SK-N-SH treated with all-trans-retinoic acid at 6 μM for 48 hours (cell line): ENCODE results near the gene CDIP1.
A peak's percentile ranks its signal among the peaks of the same experiment; 100 is the strongest.

Experiments
- ATAC-seq: fragments of 200-7000 bp; cut with Tn5 transposase; 3 replicates; pipeline ENCODE4 v1.9.1; 2020; ENCODE audit warnings: mild to moderate bottlenecking, moderate library complexity
- ARNTL ChIP-seq: fragments of 450-650 bp; formaldehyde crosslinking; IDR thresholded peaks from 2 replicates; pipeline ENCODE4 v1.5.0; 2020; ENCODE audit warnings: low read depth, mild to moderate bottlenecking, moderate library complexity, borderline replicate concordance
- BACH2 ChIP-seq: fragments of 250-450 bp; sonication (Bioruptor Pico); IDR thresholded peaks from 2 replicates; pipeline ENCODE4 v1.9.0; 2021; ENCODE audit warnings: mild to moderate bottlenecking, borderline replicate concordance
- CSDC2 ChIP-seq: fragments of 250-450 bp; sonication (Bioruptor Pico); IDR thresholded peaks from 2 replicates; pipeline ENCODE4 v1.5.0; 2020; ENCODE audit warnings: mild to moderate bottlenecking, moderate library complexity
- GLIS3 ChIP-seq: fragments of 250-450 bp; sonication (Bioruptor Pico); IDR thresholded peaks from 2 replicates; pipeline ENCODE4 v1.5.0; 2020; ENCODE audit warnings: mild to moderate bottlenecking, moderate library complexity
- ISL1 ChIP-seq: fragments of 250-450 bp; sonication (Bioruptor Pico); IDR thresholded peaks from 2 replicates; pipeline ENCODE4 v2.1.2; 2022; ENCODE audit warnings: mild to moderate bottlenecking, moderate library complexity
- OSR1 ChIP-seq: fragments of 250-450 bp; sonication (Bioruptor Pico); IDR thresholded peaks from 2 replicates; pipeline ENCODE4 v1.8.0; 2022; ENCODE audit warnings: moderate library complexity, mild to moderate bottlenecking, inconsistent platforms
- PPARA ChIP-seq: fragments of 250-450 bp; sonication (Bioruptor Pico); IDR thresholded peaks from 2 replicates; pipeline ENCODE4 v1.5.0; 2020; ENCODE audit warnings: mild to moderate bottlenecking, borderline replicate concordance
- RARB ChIP-seq: fragments of 250-450 bp; sonication (Bioruptor Pico); IDR thresholded peaks from 2 replicates; pipeline ENCODE4 v1.8.0; 2021; ENCODE audit warnings: mild to moderate bottlenecking, moderate library complexity
- SNAI2 ChIP-seq: fragments of 250-450 bp; sonication (Bioruptor Pico); IDR thresholded peaks from 2 replicates; pipeline ENCODE4 v1.5.0; 2020; ENCODE audit warnings: mild to moderate bottlenecking, moderate library complexity
- TOX ChIP-seq: fragments of 250-450 bp; sonication (Bioruptor Pico); IDR thresholded peaks from 2 replicates; pipeline ENCODE4 v1.8.0; 2021; ENCODE audit warnings: mild to moderate bottlenecking, moderate library complexity, borderline replicate concordance
- ZC3H10 ChIP-seq: fragments of 250-450 bp; sonication (Bioruptor Pico); IDR thresholded peaks from 2 replicates; pipeline ENCODE4 v1.5.1; 2021; ENCODE audit warnings: mild to moderate bottlenecking, moderate library complexity
- ZFP3 ChIP-seq: fragments of 250-450 bp; sonication (Bioruptor Pico); IDR thresholded peaks from 2 replicates; pipeline ENCODE4 v1.5.0; 2020; ENCODE audit warnings: mild to moderate bottlenecking, moderate library complexity
- ZFP30 ChIP-seq: fragments of 450-650 bp; formaldehyde crosslinking; IDR thresholded peaks from 2 replicates; pipeline ENCODE4 v1.5.0; 2022; ENCODE audit warnings: mild to moderate bottlenecking, moderate library complexity
- ZNF565 ChIP-seq: fragments of 450-650 bp; formaldehyde crosslinking; conservative IDR thresholded peaks from 2 replicates; pipeline ENCODE4 v1.5.0; 2020; ENCODE audit warnings: low read depth, mild to moderate bottlenecking, moderate library complexity
- ZNF8 ChIP-seq: fragments of 450-650 bp; formaldehyde crosslinking; IDR thresholded peaks from 2 replicates; pipeline ENCODE4 v1.5.0; 2020; ENCODE audit warnings: mild to moderate bottlenecking, moderate library complexity
- TF ChIP-seq, protein P1 (sequence below): fragments of 250-450 bp; sonication (Bioruptor Pico); IDR thresholded peaks from 2 replicates; pipeline ENCODE4 v1.5.1; 2021; ENCODE audit warnings: mild to moderate bottlenecking, moderate library complexity
- TF ChIP-seq, protein P2 (sequence below): fragments of 250-450 bp; sonication (Bioruptor Pico); IDR thresholded peaks from 2 replicates; pipeline ENCODE4 v1.8.0; 2020; ENCODE audit warnings: mild to moderate bottlenecking, moderate library complexity, borderline replicate concordance
- TF ChIP-seq, protein P3 (sequence below): fragments of 250-450 bp; sonication (Bioruptor Pico); IDR thresholded peaks from 2 replicates; pipeline ENCODE4 v1.8.0; 2021; ENCODE audit warnings: low read depth, mild to moderate bottlenecking, moderate library complexity, borderline replicate concordance
- TF ChIP-seq, protein P4 (sequence below): fragments of 250-450 bp; sonication (Bioruptor Pico); IDR thresholded peaks from 2 replicates; pipeline ENCODE4 v1.5.0; 2020; ENCODE audit warnings: mild to moderate bottlenecking, moderate library complexity
- TF ChIP-seq, protein P5 (sequence below): fragments of 250-450 bp; sonication (Bioruptor Pico); IDR thresholded peaks from 2 replicates; pipeline ENCODE4 v1.5.1; 2020; ENCODE audit warnings: low read depth, mild to moderate bottlenecking, moderate library complexity

CDIP1 gene

DNA sequence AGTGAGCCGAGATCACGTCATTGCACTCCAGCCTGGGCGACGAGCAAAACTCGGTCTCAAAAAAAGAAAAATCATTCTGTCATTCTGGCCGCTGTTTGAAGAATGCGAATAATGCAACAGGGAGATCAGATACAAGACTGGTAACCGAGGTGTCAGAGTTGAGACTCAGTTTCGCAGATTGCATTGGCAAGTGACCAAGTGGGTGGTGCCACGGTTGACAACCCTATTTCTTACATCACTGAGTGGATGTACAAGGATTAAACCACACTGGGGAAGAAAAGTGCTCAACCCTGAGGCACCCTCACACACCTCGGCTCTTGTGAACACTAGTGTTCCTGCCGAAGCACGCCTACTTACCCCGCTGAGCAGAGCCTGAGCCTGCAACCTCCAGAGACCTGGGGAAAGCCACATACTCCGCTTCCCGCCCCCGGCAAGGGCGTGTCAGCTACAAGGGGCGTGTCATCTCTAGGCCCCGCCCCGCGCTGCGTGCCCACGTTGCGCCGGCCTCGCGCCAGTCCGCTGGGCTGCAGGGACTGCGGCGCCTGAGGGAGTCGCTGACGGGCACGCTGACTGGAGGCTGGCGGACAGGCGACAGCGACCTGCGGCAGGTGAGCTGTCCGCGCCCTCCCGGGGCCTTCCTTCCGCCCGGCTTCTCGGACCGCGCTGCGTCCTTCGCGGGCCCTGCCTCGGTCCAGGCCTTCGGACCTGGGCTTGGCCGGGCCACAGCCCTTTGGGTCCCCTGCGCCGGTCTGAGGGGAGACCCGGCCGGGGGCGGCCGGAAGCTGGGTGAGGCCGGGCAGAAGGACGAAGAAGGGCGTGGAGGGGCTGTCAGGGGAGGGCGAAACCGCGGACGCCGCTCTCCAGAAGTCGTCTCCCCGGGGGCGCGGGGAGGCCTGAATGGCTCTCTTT, 62.4 kb downstream of the CDIP1 start, which contains the start of gene HMOX2:
Gene HMOX2 (plus strand): TSS at position 519 of the 909 bp plus-strand sequence. CDS start 29,127 bp downstream, outside the sequence.
- ATAC-seq, result peak; percentile 90
- no peak for TF ChIP-seq RARB (CRISPR knock-in tag)
- TF ChIP-seq GLIS3 (CRISPR knock-in tag), result no peak
- TF ChIP-seq, protein P1, sequence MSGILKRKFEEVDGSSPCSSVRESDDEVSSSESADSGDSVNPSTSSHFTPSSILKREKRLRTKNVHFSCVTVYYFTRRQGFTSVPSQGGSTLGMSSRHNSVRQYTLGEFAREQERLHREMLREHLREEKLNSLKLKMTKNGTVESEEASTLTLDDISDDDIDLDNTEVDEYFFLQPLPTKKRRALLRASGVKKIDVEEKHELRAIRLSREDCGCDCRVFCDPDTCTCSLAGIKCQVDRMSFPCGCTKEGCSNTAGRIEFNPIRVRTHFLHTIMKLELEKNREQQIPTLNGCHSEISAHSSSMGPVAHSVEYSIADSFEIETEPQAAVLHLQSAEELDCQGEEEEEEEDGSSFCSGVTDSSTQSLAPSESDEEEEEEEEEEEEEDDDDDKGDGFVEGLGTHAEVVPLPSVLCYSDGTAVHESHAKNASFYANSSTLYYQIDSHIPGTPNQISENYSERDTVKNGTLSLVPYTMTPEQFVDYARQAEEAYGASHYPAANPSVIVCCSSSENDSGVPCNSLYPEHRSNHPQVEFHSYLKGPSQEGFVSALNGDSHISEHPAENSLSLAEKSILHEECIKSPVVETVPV (CRISPR knock-in tag), result no peak
- TF ChIP-seq ZFP3 (CRISPR knock-in tag), result peak; percentile 17; the same call in 1 of the 2 replicates
- TF ChIP-seq TOX (CRISPR knock-in tag), result no peak
- TF ChIP-seq, protein P2, sequence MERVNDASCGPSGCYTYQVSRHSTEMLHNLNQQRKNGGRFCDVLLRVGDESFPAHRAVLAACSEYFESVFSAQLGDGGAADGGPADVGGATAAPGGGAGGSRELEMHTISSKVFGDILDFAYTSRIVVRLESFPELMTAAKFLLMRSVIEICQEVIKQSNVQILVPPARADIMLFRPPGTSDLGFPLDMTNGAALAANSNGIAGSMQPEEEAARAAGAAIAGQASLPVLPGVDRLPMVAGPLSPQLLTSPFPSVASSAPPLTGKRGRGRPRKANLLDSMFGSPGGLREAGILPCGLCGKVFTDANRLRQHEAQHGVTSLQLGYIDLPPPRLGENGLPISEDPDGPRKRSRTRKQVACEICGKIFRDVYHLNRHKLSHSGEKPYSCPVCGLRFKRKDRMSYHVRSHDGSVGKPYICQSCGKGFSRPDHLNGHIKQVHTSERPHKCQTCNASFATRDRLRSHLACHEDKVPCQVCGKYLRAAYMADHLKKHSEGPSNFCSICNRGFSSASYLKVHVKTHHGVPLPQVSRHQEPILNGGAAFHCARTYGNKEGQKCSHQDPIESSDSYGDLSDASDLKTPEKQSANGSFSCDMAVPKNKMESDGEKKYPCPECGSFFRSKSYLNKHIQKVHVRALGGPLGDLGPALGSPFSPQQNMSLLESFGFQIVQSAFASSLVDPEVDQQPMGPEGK (CRISPR knock-in tag), result no peak

DNA sequence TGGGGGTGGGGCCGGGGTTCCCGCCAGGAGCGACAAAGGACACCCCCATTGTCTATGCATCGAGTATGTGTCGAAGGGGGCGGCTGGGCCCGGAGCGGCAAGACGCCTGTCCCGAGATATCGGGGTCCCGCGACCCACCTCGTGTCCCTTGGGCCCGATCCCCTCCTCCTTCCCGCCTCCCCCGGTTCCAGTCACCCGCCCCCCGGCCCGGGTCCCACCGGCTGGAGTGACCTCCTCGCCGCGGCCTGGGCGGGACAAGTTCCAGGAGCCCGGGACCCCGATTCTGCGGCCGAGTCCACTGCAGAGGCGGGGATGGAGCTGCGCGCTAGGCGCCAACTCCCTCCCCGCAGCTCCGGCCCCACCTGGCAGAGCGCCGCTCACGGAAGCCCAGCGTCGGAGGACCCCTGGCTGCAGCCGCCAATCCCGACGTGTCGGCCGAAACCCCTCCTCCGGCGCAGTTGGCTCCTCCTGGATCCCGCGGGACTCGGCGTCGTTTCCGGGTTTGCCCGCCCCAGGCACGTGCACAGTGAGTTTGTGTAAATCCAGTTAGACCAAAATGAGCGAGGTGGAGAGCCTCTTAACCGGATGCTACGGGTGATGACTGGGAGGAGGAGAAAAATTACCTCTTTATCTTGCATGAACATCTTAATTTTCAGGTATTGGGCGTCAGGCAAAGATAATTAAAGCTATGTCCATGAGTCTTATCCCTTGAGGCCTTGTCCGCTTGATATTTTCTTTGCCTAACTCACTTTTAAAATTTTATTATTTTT, 64.2 kb downstream of the CDIP1 start, which contains the start of gene NMRAL1:
Gene NMRAL1 (minus strand): TSS at position 434 of the 770 bp plus-strand sequence. CDS start 493 bp downstream, outside the sequence.
- 0 out of 2 replicates have a peak, but pooled peaks have one; percentile 50 for TF ChIP-seq ZFP3 (CRISPR knock-in tag)
- no peak for TF ChIP-seq ARNTL (CRISPR knock-in tag)
- no peak for TF ChIP-seq PPARA (CRISPR knock-in tag)
- TF ChIP-seq CSDC2 (CRISPR knock-in tag), result 0 out of 2 replicates have a peak, but pooled peaks have one; percentile 73
- TF ChIP-seq SNAI2 (CRISPR knock-in tag), result 0 out of 2 replicates have a peak, but pooled peaks have one; percentile 29
- TF ChIP-seq, protein P3, sequence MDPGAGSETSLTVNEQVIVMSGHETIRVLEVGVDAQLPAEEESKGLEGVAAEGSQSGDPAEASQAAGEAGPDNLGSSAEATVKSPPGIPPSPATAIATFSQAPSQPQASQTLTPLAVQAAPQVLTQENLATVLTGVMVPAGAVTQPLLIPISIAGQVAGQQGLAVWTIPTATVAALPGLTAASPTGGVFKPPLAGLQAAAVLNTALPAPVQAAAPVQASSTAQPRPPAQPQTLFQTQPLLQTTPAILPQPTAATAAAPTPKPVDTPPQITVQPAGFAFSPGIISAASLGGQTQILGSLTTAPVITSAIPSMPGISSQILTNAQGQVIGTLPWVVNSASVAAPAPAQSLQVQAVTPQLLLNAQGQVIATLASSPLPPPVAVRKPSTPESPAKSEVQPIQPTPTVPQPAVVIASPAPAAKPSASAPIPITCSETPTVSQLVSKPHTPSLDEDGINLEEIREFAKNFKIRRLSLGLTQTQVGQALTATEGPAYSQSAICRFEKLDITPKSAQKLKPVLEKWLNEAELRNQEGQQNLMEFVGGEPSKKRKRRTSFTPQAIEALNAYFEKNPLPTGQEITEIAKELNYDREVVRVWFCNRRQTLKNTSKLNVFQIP (CRISPR knock-in tag), result 0 out of 2 replicates have a peak, but pooled peaks have one; percentile 33
- TF ChIP-seq, protein P4, sequence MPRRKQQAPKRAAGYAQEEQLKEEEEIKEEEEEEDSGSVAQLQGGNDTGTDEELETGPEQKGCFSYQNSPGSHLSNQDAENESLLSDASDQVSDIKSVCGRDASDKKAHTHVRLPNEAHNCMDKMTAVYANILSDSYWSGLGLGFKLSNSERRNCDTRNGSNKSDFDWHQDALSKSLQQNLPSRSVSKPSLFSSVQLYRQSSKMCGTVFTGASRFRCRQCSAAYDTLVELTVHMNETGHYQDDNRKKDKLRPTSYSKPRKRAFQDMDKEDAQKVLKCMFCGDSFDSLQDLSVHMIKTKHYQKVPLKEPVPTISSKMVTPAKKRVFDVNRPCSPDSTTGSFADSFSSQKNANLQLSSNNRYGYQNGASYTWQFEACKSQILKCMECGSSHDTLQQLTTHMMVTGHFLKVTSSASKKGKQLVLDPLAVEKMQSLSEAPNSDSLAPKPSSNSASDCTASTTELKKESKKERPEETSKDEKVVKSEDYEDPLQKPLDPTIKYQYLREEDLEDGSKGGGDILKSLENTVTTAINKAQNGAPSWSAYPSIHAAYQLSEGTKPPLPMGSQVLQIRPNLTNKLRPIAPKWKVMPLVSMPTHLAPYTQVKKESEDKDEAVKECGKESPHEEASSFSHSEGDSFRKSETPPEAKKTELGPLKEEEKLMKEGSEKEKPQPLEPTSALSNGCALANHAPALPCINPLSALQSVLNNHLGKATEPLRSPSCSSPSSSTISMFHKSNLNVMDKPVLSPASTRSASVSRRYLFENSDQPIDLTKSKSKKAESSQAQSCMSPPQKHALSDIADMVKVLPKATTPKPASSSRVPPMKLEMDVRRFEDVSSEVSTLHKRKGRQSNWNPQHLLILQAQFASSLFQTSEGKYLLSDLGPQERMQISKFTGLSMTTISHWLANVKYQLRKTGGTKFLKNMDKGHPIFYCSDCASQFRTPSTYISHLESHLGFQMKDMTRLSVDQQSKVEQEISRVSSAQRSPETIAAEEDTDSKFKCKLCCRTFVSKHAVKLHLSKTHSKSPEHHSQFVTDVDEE (CRISPR knock-in tag), result peak; percentile 16; the same call in 1 of the 2 replicates

DNA sequence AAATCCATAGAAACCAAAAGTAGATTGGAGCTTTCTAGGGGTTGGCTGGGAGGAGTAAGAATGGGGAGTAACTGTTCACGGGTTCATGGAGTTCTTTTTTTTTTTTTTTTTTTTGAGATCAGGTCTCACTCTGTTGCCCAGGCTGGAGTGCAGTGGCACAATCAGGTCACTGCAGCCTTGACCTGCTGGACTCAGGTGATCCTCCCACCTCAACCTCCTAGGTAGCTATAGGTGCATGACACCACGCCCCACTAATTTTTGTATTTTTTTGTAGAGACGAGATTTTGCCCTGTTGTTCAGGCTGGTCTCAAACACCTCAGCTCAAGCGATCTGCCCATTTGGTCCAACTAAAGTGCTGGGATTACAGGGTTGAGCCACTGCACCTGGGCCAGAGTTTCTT, 65.7 kb downstream of the CDIP1 start:
- ATAC-seq, result no peak
- no peak for TF ChIP-seq OSR1 (CRISPR knock-in tag)
- TF ChIP-seq ZFP3 (CRISPR knock-in tag), result no peak
- TF ChIP-seq ZNF565 (CRISPR knock-in tag), result no peak
- TF ChIP-seq ZFP30 (CRISPR knock-in tag), result no peak
- TF ChIP-seq, protein P4 (CRISPR knock-in tag), result no peak
- no peak for TF ChIP-seq ISL1 (CRISPR knock-in tag)
- TF ChIP-seq BACH2, result no peak
- no peak for TF ChIP-seq CSDC2 (CRISPR knock-in tag)
- TF ChIP-seq, protein P5, sequence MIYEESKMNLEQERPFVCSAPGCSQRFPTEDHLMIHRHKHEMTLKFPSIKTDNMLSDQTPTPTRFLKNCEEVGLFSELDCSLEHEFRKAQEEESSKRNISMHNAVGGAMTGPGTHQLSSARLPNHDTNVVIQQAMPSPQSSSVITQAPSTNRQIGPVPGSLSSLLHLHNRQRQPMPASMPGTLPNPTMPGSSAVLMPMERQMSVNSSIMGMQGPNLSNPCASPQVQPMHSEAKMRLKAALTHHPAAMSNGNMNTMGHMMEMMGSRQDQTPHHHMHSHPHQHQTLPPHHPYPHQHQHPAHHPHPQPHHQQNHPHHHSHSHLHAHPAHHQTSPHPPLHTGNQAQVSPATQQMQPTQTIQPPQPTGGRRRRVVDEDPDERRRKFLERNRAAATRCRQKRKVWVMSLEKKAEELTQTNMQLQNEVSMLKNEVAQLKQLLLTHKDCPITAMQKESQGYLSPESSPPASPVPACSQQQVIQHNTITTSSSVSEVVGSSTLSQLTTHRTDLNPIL (CRISPR knock-in tag), result no peak
- TF ChIP-seq ZNF8 (CRISPR knock-in tag), result no peak
- TF ChIP-seq, protein P2 (CRISPR knock-in tag), result no peak
- no peak for TF ChIP-seq ZC3H10 (CRISPR knock-in tag)

More for the DNA sequence above, 64.2 kb downstream of the CDIP1 start, which contains the start of gene NMRAL1:
- ATAC-seq, result peak; percentile 80
